HepG2 (cell line): Measurements from ENCODE around the gene NOTO. TPM values are rescaled to one million over a fixed set of nuclear protein-coding genes. Genes with fewer than 3 reads are reported as not detected.

Source experiments
- BCL6 ChIP-seq: IDR thresholded peaks from 2 replicates; pipeline ENCODE4 v1.6.1; 2016; ENCODE audit warnings: missing genetic modification reagents, missing compliant biosample characterization
- DMTF1 ChIP-seq: sonication (generic); formaldehyde crosslinking; IDR thresholded peaks from 2 replicates; pipeline ENCODE4 v1.4.0; 2020; ENCODE audit warnings: mild to moderate bottlenecking, missing genetic modification reagents
- EEA1 ChIP-seq: sonication (generic); formaldehyde crosslinking; IDR thresholded peaks from 2 replicates; pipeline ENCODE4 v1.5.1; 2020; ENCODE audit warnings: mild to moderate bottlenecking, missing genetic modification reagents, borderline replicate concordance
- GMEB2 ChIP-seq: IDR thresholded peaks from 2 replicates; pipeline ENCODE4 v1.6.1; 2016; ENCODE audit warnings: missing biosample characterization, missing genetic modification reagents, low read depth
- KDM6A ChIP-seq: IDR thresholded peaks from 2 replicates; pipeline ENCODE4 v1.6.1; 2016; ENCODE audit warnings: low read depth
- KLF16 ChIP-seq, 2 experiments: sonication (generic) in 1 of 2; formaldehyde crosslinking in 1 of 2; IDR thresholded peaks; 2 replicates each; pipeline versions ENCODE4 v1.6.1 to v1.8.0; 2016 to 2023; ENCODE audit warnings: missing genetic modification reagents in 2 of 2, missing compliant biosample characterization in 1 of 2
- PBX3 ChIP-seq: sonication (generic); formaldehyde crosslinking; IDR thresholded peaks from 2 replicates; pipeline ENCODE4 v1.8.1; 2023; ENCODE audit warnings: missing genetic modification reagents, inconsistent platforms, borderline replicate concordance
- PLRG1 ChIP-seq: fragments of 450-650 bp; conservative IDR thresholded peaks from 2 replicates; pipeline ENCODE4 v1.6.1; 2016
- XRCC5 ChIP-seq: fragments of 200-400 bp; formaldehyde crosslinking; optimal IDR thresholded peaks from 2 replicates; pipeline ENCODE3; 2017; ENCODE audit warnings: mild to moderate bottlenecking, low read length
- YY1 ChIP-seq: IDR thresholded peaks from 2 replicates; pipeline ENCODE4 v1.6.1; 2011; ENCODE audit warnings: low read length, low read depth, moderate library complexity, mild to moderate bottlenecking; ENCODE audit not compliant: insufficient read depth, insufficient replicate concordance
- ZFP90 ChIP-seq: sonication (generic); formaldehyde crosslinking; IDR thresholded peaks from 2 replicates; pipeline ENCODE4 v1.8.0; 2022; ENCODE audit warnings: missing genetic modification reagents, mild to moderate bottlenecking, inconsistent platforms, borderline replicate concordance
- ZGPAT ChIP-seq: IDR thresholded peaks from 2 replicates; pipeline ENCODE4 v1.6.1; 2016; ENCODE audit warnings: mild to moderate bottlenecking
- ZNF232 ChIP-seq: sonication (generic); formaldehyde crosslinking; IDR thresholded peaks from 2 replicates; pipeline ENCODE4 v1.4.0; 2020; ENCODE audit warnings: missing genetic modification reagents, borderline replicate concordance
- ZNF431 ChIP-seq: sonication (generic); formaldehyde crosslinking; IDR thresholded peaks from 2 replicates; pipeline ENCODE4 v1.9.0; 2022; ENCODE audit warnings: missing genetic modification reagents, low read depth, mild to moderate bottlenecking, borderline replicate concordance
- ZNF576 ChIP-seq: sonication (generic); formaldehyde crosslinking; IDR thresholded peaks from 2 replicates; pipeline ENCODE4 v1.4.0; 2020; ENCODE audit warnings: mild to moderate bottlenecking, missing genetic modification reagents
- ZNF607 ChIP-seq: sonication (generic); formaldehyde crosslinking; IDR thresholded peaks from 2 replicates; pipeline ENCODE4 v1.5.1; 2020; ENCODE audit warnings: missing genetic modification reagents, mild to moderate bottlenecking, borderline replicate concordance
- polyA plus RNA-seq, 8 experiments: library from polyadenylated mRNA; depleted of rRNA in 3 of 8; stranded (reverse) in 7 of 8; unstranded in 1 of 8; fragments of >200 nt; fragmentation: Illumina TruSeq in 4 of 8; extraction: Trizol in 4 of 8; gene quantifications; 2 replicates each; pipeline versions ENCODE4 v1.2.1 to v1.2.3, GENCODE V29; 2011 to 2016; ENCODE audit warnings: low read depth in 4 of 8, missing spikeins in 1 of 8, mixed read lengths in 1 of 8; ENCODE audit not compliant: insufficient read depth in 1 of 8
- total RNA-seq, 5 experiments: library from RNA; depleted of rRNA; stranded (reverse); fragments of >200 nt; fragmentation: Illumina TruSeq; extraction: Trizol; gene quantifications; 2 replicates each; pipeline ENCODE4 v1.2.3, GENCODE V29; 2016; ENCODE audit warnings: low read depth in 1 of 5

Gene NOTO
- total and polyA plus RNA-seq, 2 of the 13 experiments (the other 11 are each of a cell fraction or from before 2014, with no cell fraction given) = not detected

GRCh38 chr2:73233932-73234832 is 31.8 kb downstream of the NOTO start, which contains the start of gene CCT7 (continued):
- peak in 1 of 2 experiments; percentile 96; a peak in 3 of 4 replicates for TF ChIP-seq KLF16 (CRISPR knock-in tag; IDR thresholded peaks at IDR 0.05)
- peak; percentile 42 for TF ChIP-seq GMEB2 (CRISPR knock-in tag)
- peak; percentile 93 for TF ChIP-seq ZGPAT
- peak; percentile 26; the same call in 1 of the 2 replicates for TF ChIP-seq ZFP90 (CRISPR knock-in tag)
- peak; percentile 87; the same call in 1 of the 2 replicates for TF ChIP-seq DMTF1 (CRISPR knock-in tag)
- 0 out of 2 replicates have a peak, but pooled peaks have one; percentile 26 for TF ChIP-seq PBX3 (CRISPR knock-in tag)
- no peak for TF ChIP-seq KDM6A (CRISPR knock-in tag)
- no peak for TF ChIP-seq PLRG1
- peak; percentile 72 for TF ChIP-seq XRCC5
- peak; percentile 80 for TF ChIP-seq YY1
- 0 out of 2 replicates have a peak, but pooled peaks have one; percentile 75 for TF ChIP-seq EEA1 (CRISPR knock-in tag)
- peak; percentile 90; the same call in 1 of the 2 replicates for TF ChIP-seq ZNF431 (CRISPR knock-in tag)
- peak; percentile 70; the same call in 1 of the 2 replicates for TF ChIP-seq ZNF232 (CRISPR knock-in tag)
- peak; percentile 49; the same call in 1 of the 2 replicates for TF ChIP-seq ZNF607
- no peak; the same call in 1 of the 2 replicates for TF ChIP-seq ZNF576 (CRISPR knock-in tag)
- 0 out of 2 replicates have a peak, but pooled peaks have one; percentile 53 for TF ChIP-seq BCL6 (CRISPR knock-in tag)
